Tibial nerve (tissue), 4 donors: ENCODE measurements around the gene LRRC8A. TPM values are rescaled to one million over a fixed set of nuclear protein-coding genes. Genes with fewer than 3 reads are reported as not detected.
A peak's percentile ranks its signal among the peaks of the same experiment; 100 is the strongest.

Experiments
- DNase-seq, 2 donors: peaks; one replicate each; pipeline ENCODE4 v3.0.0-alpha.2; 2019; ENCODE audit warnings: low spot score in 2 of 2
- H3K27ac ChIP-seq, 4 donors: fragments of 200-600 bp; sonication (generic) in 3 of 4; one replicate each; pipeline ENCODE4 v1.5.1; 2017 to 2019; ENCODE audit warnings: mild to moderate bottlenecking in 1 of 4
- H3K27me3 ChIP-seq, 2 donors: fragments of 200-600 bp; sonication (generic) in 1 of 2; one replicate each; pipeline versions ENCODE4 v1.5.1 to v1.6.0; 2017 to 2019
- H3K36me3 ChIP-seq, 3 donors: fragments of 200-600 bp; sonication (generic); one replicate each; pipeline ENCODE4 v1.5.1; 2018 to 2019
- H3K4me1 ChIP-seq, 4 donors: fragments of 200-600 bp; sonication (generic) in 3 of 4; one replicate each; pipeline ENCODE4 v1.5.1; 2017 to 2019
- H3K4me3 ChIP-seq, 4 donors: fragments of 200-600 bp; sonication (generic) in 3 of 4; one replicate each; pipeline ENCODE4 v1.5.1; 2017 to 2019; ENCODE audit warnings: mild to moderate bottlenecking in 1 of 4, moderate library complexity in 1 of 4
- H3K9me3 ChIP-seq, 4 donors: fragments of 200-600 bp; sonication (generic) in 3 of 4; one replicate each; pipeline ENCODE4 v1.5.1; 2017 to 2019
- EP300 ChIP-seq, 2 donors: sonication (generic); formaldehyde crosslinking; IDR thresholded peaks; one replicate each; pipeline ENCODE4 v1.6.1; 2017; ENCODE audit warnings: antibody characterized with exemption in 2 of 2, mild to moderate bottlenecking in 1 of 2
- POLR2A ChIP-seq, 2 donors: fragments of 450-650 bp; IDR thresholded peaks; one replicate each; pipeline ENCODE4 v1.6.1; 2017; ENCODE audit warnings: antibody characterized with exemption in 2 of 2, mild to moderate bottlenecking in 2 of 2, moderate library complexity in 2 of 2
- WGBS, 2 donors: methylation state at CpG; one replicate each; pipeline ENCODE4 v1.1.5; 2018; 5-methylcytosine and 5-hydroxymethylcytosine counted together
- total RNA-seq, 4 donors: library from RNA; depleted of rRNA; stranded (reverse); fragments of >200 nt; gene quantifications; one replicate each; pipeline ENCODE4 v1.1.0, GENCODE V29; 2016
- TF ChIP-seq, protein P1 (sequence below), 5 experiments: fragments of 200-600 bp in 3 of 5; fragments of 450-650 bp in 2 of 5; sonication (generic) in 3 of 5; IDR thresholded peaks; one replicate each; pipeline ENCODE4 v1.5.1; 2016 to 2019; ENCODE audit warnings: antibody characterized with exemption in 5 of 5, mild to moderate bottlenecking in 3 of 5, moderate library complexity in 2 of 5

LRRC8A gene
- total RNA-seq, 4 donors from 2014 or later: 65.1 to 94.7 (median 81.1) TPM

DNA sequence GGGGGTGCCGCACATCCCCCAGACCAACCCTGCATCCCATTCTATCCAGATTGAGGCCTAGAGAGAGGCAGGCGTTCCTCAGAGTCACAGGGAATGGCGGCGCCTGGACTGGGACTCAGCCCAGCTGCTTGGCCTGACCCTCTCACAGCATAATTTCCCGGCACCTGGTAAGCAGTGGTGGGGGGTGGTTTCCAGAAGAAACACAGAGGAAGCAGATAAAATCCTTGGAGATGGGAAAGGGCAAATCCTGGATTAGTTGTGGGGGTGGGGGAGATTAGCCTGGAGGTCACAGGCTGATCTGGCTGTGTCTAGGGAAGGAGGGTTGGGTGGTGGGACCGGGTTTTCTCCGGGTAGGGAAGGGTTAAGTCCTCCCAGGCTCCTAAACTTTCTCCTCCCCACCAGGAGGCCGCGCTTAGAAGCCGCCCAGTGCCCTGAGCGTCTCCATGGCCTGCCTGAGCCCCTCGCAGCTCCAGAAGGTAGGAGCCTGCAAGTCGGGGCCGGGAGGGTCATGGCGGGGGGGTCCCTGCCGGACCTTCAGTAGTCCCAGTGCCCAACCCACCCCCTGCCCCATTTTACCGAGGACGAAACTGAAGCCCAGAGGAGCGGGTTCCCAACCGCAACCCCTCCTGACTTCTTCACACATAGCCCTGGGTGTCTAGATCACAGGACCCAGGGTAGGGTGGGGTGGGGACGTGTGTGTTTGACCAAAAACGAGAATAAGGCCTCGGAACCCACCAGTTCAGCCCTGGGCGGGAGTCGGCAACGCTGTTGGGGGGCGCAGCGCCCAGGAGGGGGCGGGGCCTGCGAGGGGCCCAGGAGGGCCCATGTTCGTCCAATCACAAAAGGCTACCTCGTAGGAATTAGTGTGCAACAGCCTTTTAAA lies 40.2 kb downstream of the LRRC8A start:
- H3K9me3 ChIP-seq: no peaks in the 10 kb centered on the region
- H3K36me3 ChIP-seq: peaks cover 0 to 24% (median 0%) of the 10 kb centered on the region in 3 donors
- 4 to 21% methylated on average over 30 to 31 of the region's 32 CpGs for WGBS, 2 donors
- peak; percentile 38 to 39 for DNase-seq
- peak overlapping the region; percentile 41 to 70 (median 58) for H3K4me3 ChIP-seq
- H3K27me3 ChIP-seq: no peaks in the 10 kb centered on the region
- H3K27ac ChIP-seq: peak overlapping the region; percentile 81 to 98 (median 85)
- peaks cover 0 to 60% (median 29%) of the 10 kb centered on the region in 4 donors for H3K4me1 ChIP-seq
- TF ChIP-seq EP300 (IDR thresholded peaks at IDR 0.05) (peak in 1 of 2 donors; percentile 43), POLR2A (IDR thresholded peaks at IDR 0.05) (no peak)
- TF ChIP-seq, protein P1, sequence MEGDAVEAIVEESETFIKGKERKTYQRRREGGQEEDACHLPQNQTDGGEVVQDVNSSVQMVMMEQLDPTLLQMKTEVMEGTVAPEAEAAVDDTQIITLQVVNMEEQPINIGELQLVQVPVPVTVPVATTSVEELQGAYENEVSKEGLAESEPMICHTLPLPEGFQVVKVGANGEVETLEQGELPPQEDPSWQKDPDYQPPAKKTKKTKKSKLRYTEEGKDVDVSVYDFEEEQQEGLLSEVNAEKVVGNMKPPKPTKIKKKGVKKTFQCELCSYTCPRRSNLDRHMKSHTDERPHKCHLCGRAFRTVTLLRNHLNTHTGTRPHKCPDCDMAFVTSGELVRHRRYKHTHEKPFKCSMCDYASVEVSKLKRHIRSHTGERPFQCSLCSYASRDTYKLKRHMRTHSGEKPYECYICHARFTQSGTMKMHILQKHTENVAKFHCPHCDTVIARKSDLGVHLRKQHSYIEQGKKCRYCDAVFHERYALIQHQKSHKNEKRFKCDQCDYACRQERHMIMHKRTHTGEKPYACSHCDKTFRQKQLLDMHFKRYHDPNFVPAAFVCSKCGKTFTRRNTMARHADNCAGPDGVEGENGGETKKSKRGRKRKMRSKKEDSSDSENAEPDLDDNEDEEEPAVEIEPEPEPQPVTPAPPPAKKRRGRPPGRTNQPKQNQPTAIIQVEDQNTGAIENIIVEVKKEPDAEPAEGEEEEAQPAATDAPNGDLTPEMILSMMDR (IDR thresholded peaks at IDR 0.05): peak in 1 of 5 experiments; percentile 40

DNA sequence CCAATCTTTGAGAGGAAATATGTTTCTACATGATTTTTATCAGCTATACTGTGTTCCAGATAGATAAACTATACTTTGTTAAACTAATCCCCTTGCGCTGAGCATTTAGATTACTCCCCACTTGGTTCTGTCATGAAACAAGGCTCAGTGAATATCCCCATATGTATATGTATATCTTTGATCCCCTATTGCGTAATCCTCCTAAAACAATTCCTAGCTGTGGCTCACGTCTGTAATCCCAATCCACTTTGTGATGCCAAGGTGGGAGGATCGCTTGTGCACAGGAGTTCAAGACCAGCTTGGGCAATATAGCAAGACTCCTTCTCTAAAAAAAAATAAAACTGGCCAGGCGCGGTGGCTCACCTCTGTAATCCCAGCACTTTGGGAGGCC lies 41.6 kb downstream of the LRRC8A start:
- no peak for TF ChIP-seq EP300 (IDR thresholded peaks at IDR 0.05)
- Histone ChIP-seq H3K27me3 (no peaks in the 10 kb centered on the region), H3K4me3 (no peak overlapping the region), H3K9me3 (no peaks in the 10 kb centered on the region), H3K4me1 (peaks cover 0 to 62% (median 33%) of the 10 kb centered on the region in 4 donors), H3K27ac (peak overlapping the region in 2 of 4 donors; percentile 86 to 98), H3K36me3 (peaks cover 0 to 15% (median 0%) of the 10 kb centered on the region in 3 donors)
- 87 to 91% methylated on average over 6 of the region's 6 CpGs for WGBS, 2 donors
- no peak for DNase-seq

DNA sequence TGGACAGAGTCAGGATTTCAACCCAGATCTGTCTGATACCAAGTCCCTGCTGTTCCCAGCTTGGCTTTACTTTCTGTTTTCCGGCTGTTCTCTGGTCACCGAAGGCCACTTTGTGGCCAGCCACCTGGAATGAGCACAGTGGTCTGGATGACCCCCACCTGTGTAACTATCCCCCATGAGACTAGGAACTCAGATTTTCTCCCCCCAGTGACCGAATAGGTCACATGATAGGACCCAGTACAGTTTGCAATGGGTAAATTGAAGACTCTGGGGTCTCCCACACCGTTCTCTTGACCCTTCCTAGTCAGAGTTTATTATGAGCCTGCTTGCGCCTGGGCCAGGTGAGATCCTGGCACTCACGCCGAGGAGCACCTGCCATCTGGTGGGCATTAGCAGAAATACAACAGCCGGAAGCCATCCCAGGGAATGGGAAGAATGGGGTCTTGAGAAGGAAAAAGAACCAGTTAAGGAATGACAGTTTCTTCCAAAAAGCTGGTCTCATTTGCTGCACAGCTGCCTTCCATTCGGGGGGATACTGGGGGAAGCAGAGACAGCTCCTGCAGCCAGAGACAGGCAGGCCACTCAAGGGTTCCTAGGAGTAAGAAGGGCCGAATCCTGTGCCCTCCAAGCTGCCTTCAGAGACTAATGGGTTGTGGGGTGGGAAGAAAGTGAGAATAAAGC lies 45.9 kb downstream of the LRRC8A start:
- WGBS, 2 donors: 29 to 30% methylated on average over 10 of the region's 10 CpGs
- Histone ChIP-seq H3K36me3 (peaks cover 0 to 15% (median 0%) of the 10 kb centered on the region in 3 donors), H3K4me3 (no peak overlapping the region), H3K27ac (peak overlapping the region in 3 of 4 donors; percentile 31 to 51 (median 39)), H3K27me3 (no peaks in the 10 kb centered on the region), H3K9me3 (no peaks in the 10 kb centered on the region), H3K4me1 (peaks cover 0 to 22% (median 4%) of the 10 kb centered on the region in 4 donors)
- DNase-seq: no peak
- no peak for TF ChIP-seq EP300 (IDR thresholded peaks at IDR 0.05)
- TF ChIP-seq, protein P1 (IDR thresholded peaks at IDR 0.05): peak; percentile 84 to 95 (median 89)

DNA sequence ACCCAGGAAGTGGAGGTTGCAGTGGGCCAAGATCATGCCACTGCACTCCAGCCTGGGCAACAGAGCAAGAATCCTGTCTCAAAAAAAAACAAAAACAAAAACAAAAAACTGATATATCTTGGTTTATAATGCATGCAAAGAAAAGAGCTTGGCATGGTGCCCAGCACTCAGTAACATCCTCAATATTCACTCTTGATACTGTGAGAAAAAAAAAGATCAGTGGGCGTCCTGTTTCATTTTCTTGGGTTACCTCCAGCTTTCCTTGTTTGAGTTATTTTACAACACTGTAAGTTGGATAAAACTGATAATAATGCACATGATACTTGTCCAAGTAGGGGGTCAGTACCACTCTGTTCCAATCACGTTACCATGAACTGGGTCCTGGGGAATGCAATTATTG lies 46.7 kb downstream of the LRRC8A start:
- WGBS, 2 donors: 66 to 79% methylated on average over 2 of the region's 2 CpGs
- Histone ChIP-seq H3K36me3 (peaks cover 0 to 19% (median 0%) of the 10 kb centered on the region in 3 donors), H3K27me3 (no peaks in the 10 kb centered on the region), H3K27ac (peak overlapping the region in 2 of 4 donors; percentile 39 to 51), H3K4me1 (peaks cover 0 to 14% (median 4%) of the 10 kb centered on the region in 4 donors), H3K9me3 (no peaks in the 10 kb centered on the region), H3K4me3 (no peak overlapping the region)
- TF ChIP-seq EP300 (IDR thresholded peaks at IDR 0.05): no peak
- no peak for TF ChIP-seq POLR2A (IDR thresholded peaks at IDR 0.05)
- TF ChIP-seq, protein P1 (IDR thresholded peaks at IDR 0.05): no peak
- no peak for DNase-seq

DNA sequence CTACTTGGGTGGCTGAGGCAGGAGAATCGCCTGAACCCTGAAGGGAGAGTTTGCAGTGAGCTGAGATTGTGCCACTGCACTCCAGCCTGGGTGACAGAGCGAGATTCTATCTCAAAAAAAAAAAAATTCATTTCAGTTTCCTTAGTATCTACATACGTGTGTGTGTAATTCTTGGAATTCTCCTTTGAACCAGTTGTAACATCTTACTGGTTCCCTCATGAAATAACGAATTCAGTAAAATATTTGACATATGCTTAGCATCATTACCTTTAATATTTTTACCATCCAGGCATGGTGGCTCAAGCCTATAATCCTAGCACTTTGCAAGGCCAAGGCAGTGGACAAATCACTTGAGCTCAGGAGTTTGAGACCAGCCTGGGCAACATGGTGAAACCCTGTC lies 47.6 kb downstream of the LRRC8A start:
- Histone ChIP-seq H3K36me3 (peaks cover 0 to 27% (median 0%) of the 10 kb centered on the region in 3 donors), H3K4me1 (peaks cover 0 to 11% (median 4%) of the 10 kb centered on the region in 4 donors), H3K27me3 (no peaks in the 10 kb centered on the region), H3K4me3 (no peak overlapping the region), H3K9me3 (no peaks in the 10 kb centered on the region), H3K27ac (no peak overlapping the region)
- DNase-seq: no peak
- 85 to 90% methylated on average over 4 of the region's 4 CpGs for WGBS, 2 donors
- TF ChIP-seq POLR2A (IDR thresholded peaks at IDR 0.05): no peak
- TF ChIP-seq, protein P1 (IDR thresholded peaks at IDR 0.05): no peak
- no peak for TF ChIP-seq EP300 (IDR thresholded peaks at IDR 0.05)
